Cerebellar nuclear complex (tissue), 1 donor: ENCODE measurements around the gene MORN4.
A peak's percentile ranks its signal among the peaks of the same experiment; 100 is the strongest.
"Not testable (repeated sequence)": the region's sequence is repeated elsewhere in the genome, so short reads cannot be mapped to it uniquely, and the experiment has no call there.

Experiments
- DNase-seq, 2 experiments: peaks; one replicate each; lab custom pipeline; 2025; lab: John Stamatoyannopoulos, UW

The MORN4 gene

DNA sequence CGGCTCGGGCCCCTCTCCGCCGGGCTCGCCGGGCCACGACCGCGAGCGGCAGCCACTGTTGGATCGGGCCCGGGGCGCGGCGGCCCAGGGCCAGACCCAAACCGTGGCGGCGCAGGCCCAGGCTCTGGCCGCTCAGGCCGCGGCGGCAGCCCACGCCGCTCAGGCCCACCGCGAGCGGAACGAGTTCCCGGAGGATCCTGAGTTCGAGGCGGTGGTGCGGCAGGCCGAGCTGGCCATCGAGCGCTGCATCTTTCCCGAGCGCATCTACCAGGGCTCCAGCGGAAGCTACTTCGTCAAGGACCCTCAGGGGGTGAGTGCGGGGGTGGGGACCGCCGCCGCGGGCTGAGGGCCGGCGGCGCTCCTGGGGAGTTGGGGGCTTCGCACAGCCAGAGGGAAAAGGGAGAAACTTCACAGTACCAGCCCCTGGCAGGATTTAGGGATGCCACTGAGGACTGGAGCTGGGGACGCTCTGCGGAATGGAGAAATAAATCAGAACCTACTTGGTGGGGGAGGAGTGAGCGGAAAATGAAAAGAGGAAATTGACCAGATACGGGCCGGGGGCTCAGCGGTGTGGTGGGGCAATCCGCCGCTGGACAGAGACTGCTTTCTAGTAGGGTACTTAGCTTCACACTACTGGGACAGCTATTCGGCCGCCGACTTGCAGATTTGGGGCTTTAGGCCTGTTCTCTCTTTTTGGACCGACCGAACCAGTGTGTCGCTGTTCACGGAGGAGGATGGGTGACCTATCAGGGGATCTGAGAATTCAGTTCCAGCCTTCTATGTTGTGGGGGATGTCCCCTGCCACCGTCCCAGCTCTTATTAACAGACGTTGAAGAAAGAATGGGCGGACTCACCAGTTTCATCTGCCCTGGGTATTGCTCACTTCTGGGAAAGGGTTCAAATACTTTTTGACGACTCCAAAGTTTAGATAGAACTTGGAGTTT is 7.8 kb upstream of the MORN4 start:
- no peak for DNase-seq

DNA sequence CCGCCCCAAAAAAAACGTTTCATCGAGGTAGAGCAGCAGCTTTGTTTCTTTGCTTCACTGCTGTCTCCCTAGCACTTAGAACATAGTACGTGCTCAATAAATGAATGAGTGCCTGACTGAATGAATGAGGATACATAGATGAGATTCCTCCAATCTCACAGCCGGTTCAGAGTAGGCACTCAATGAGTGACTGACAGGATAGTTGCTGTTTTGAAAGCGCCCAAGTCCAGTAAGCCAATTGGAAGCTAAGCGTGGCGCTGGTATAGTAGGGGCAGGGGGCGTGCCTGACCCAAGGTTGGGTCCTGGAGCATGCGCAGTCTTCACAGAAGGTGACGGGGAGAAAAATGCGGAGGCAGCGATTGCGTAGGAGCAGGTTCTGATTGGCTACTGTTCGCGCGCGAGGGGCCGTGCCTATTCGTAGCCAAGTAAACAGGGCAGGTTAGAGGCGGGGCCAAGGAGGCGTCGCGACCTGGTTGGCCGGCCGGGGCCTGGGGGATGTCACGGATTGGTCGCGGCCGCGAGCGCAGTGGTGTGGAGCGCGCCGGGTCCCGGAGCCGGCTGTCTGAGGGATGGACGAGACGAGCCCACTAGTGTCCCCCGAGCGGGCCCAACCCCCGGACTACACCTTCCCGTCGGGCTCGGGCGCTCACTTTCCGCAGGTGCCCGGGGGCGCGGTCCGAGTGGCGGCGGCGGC is 7.0 kb upstream of the MORN4 start, which contains the start of gene PI4K2A:
PI4K2A (plus strand) TSS at position 498 of the 694 bp plus-strand sequence; CDS start at position 570, 72 bp downstream.
- peak; percentile 94 for DNase-seq

DNA sequence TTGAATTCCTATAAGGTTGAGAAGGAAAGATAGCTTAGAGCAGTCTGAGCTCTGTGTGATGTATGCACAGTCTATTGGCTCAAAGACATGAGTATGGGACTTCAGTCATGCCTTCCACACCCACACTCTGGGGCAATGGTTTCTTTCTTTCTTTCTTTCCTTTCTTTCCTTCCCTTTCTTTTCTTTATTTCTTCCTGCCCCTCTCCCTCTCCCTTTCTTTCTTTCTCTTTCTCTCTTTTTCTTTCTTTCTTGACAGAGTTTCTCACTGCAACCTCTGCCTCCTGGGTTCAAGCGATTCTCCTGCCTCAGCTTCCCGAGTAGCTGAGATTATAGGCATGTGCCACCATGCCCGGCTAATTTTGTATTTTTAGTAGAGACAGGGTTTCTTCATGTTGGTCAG is 5.8 kb upstream of the MORN4 start:
- DNase-seq, result not testable (repeated sequence)

DNA sequence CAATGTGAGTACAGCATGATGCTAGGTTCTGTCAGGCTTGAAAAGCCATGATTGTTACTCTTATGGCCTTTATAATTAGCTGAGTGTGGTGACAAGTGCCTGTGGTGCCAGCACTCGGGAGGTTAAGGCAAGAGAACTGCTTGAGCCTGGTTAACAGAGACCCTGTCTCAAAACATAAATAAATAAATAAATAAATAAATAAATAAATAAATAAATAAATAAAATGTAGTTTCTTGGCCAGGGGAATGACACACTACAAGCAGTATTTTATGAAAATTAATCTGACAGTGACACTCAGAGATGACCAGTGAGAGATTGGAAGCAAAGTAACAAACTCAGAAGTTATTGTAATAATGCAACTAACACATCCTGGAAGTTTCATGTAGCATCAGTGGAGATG is 2.3 kb upstream of the MORN4 start:
- DNase-seq, result no peak

DNA sequence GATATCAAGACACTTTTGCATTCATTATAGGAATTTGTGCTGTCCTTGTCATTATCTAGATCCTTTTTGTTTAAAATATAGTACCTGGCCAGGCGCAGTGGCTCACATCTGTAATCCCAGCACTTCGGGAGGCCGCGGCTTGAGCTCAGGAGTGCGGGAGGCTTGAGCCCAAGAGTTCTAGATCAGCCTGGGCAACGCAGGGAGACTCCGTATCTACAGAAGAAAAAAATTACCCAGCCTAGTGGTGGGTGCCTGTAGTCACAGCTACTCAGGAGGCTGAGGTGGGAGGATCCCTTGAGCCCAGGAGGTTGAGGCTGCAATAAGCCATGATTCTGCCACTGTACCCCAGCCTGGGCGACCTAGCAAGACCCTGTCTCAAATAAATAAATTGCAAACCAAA is 621 bp upstream of the MORN4 start:
- DNase-seq, result no peak

DNA sequence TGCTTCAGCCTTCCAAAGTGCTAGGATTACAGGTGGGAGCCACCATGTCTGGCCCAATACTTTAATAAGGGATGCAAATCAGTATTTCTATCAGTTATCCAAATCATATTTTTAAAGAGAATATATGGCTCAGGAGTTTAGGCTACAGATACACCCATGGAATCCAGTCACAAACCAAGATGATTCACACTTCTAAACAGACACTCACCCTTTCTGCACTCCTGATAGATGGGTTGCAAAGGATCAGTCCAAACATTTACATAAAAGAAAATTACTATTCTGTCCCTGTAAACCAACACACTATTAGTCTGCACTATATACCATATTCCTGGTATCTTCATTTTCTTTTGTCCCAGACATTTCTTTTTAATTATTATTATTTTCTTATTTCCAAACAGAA is 2.2 kb downstream of the MORN4 start:
- no peak for DNase-seq

DNA sequence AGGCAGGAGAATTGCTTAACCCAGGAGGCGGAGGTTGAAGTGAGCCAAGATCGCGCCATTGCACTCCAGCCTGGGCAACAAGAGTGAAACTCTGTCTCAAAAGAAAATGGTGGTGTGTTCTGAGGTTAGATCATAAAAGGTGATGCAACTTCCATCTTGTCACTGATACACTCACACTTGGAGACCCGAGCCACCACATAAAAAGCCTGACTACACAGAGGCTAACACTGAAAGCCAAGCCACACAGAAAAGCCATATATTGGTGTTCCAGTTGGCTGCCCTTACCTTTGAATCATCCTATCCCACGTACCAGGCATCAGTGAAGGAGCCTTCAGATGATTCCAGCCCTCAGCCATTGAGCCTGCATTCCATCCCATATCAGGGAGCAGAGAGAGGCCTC is 4.0 kb downstream of the MORN4 start:
- DNase-seq, result no peak

DNA sequence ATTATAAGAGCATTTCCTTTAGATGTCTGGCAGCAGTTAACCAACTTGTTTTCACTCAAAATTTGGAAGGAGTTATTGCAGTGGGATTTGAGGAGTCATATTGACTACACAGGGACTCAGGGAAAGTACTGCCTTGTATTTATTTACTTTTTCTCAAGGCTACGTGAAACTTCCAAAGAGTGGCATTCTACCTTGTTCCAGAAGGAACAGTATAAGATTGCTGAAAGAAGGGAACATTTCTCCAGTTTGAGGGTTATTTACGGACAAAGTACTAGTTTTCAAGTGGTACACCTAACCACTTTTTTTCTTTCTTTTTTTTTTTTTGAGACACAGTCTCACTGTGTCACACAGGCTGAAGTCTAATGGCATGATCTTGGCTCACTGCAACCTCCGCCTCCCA is 5.1 kb downstream of the MORN4 start:
- no peak for DNase-seq

DNA sequence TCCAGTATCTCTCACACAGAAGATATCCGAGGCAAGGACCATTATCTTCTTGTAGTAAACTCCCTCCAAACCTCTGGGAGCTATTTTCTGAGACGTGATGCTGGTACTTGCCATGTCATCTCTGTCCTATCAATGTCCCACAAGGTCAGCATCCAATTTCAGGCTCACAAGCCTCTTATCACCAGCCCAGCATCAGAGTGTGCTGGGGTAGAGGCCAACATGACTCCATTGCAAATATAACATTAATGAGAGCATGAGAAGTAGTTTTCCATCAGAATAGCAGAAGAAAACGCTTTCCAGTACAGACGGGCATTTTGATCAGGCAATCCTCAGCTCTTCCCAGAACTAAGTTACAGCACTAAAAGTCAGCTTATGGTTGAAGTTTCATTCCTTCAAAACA is 5.6 kb downstream of the MORN4 start:
- no peak for DNase-seq

DNA sequence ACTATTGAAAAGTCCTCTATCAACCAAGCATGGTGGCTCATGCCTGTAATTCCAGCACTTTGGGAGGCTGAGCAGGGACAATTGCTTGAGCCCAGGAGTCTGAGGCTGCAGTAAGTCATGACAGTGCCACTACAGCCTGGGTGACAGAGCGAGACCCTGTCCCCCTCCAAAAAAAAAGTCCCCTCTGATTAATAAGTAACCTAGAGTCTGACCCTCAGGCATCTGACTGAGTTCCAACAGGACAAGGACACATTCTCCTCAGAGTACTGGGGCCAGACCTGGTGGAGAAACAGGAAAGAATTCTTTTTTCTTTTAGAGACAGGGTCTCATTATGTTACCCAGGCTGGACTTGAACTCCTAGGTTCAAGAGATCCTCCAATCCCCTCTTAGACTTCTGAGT is 10.0 kb downstream of the MORN4 start:
- DNase-seq, result no peak

DNA sequence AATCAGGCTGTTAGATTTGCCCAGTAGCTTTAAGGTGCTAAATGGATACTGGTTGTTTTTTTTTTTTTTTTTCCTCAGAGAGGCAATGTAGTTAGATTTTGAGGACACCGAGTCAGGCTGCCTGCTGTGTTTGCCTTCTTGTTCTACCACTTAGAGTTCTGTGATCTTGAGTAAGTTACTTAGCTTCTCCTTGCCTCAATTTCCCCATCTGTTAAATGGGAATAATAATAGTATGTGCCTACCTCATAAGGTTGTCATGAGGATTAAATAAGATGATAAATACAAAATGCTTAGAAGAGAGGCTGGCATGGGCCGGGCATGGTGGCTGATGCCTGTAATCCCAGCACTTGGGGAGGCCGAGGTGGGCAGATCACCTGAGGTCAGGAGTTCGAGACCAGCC is 14.6 kb downstream of the MORN4 start:
- DNase-seq, result no peak

DNA sequence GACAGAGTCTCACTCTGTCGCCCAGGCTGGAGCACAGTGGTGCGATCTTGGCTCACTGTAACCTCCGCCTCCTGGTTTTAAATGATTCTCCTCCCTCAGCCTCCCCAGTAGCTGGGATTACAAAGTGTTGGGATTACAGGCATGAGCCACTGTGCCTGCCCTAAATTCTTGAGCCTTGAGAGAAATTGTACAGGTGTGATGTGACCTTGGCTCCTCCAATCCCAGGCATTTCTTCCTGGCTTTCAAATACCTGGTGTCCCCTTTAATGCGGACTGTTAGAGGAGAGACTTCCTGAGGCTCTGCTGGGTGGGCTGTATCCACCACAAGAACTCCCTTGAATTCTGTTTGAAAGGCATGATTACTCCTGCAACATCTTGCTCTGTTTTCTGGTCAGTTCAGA is 15.0 kb downstream of the MORN4 start:
- no peak for DNase-seq

DNA sequence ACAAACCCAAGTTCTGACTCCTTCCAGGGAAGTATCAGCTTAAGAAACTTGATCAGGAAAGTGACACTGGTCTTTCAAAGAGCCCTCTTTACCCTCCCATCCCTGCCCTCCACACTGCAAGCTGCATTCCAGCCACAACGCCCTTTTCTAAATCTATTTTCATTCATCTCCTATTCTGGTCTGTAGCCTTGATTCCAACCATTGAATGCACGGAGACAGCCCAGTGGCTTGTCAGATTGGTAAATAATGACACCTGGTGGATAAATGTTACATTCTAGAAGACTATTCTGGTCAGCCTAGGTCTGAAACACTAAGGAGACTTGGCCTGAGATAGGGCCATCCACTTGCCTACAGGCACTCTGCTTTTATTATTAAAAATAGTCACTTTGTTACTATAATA is 20.9 kb downstream of the MORN4 start:
- DNase-seq, result peak; percentile 13 to 53

DNA sequence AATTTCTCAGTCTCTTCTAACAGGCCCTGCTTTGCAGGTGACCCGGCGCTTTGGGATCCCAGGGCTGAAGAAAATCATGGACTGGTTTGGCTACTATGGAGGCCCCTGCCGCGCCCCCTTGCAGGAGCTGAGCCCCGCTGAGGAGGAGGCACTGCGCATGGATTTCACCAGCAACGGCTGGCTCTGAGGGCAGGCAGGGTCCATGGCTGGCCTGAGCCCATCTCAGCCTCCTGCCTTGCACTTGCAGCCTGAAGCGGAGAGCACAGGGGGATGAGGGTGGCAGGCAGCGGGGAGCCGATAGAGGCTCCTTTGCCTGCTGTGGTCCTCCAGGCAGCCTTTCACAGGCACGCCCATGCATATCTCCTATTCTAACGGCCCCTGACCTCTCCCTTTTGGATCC is 21.8 kb downstream of the MORN4 start:
- no peak for DNase-seq

DNA sequence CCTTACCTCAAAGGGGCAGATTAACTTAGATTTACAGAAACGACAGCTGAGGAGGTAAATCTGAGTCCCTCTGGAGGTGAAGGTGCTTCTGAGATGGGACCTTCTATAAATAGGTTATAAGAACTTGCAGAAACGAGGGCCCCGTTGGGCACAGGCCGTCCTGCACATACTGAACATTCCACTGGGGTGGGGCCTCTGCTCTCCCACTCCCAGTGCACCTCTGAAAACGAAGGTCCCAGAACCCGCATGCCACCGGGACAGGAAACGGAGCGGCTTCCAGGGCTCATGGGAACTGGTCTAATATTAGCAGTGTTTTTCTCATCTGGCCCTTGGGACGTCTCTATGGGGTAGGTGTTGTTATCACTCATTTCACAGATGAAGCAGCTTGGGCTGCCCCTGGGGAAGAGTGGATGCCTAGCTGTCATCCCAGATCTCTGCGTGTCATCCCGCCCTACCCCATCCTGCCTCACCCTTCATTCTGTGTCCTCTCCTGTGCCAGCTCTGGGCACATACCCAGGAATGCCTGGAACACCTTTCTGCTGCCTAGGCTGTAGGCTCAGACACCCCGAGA is 24.2 kb downstream of the MORN4 start:
- peak; percentile 71 to 83 for DNase-seq

DNA sequence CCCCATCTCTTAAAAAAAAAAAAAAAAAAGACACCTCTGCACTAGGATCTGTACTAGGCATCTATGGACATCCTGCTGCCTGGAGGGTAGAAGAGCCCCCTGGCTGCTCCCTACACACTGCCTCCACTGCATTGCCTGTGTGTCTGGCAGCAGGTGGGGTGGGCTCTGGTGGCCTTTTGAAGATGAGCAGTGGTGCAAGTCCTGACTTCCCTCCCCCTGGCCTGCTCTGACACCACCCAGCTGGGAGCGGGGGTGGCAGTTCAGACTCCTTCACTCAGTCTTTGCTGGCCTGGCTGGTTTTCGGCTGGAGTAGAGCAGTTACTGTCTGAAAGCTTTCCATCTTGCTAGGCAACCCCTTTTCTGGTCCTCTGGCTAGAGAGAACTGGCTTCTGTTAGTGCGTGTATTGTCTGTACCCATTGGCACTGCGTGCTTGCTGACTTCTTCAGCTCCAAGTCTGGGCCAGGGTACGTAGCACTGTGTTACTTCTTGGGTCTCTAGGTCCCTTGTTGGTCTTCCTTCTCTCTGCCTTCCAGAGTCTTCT is 26.1 kb downstream of the MORN4 start:
- DNase-seq, result no peak

DNA sequence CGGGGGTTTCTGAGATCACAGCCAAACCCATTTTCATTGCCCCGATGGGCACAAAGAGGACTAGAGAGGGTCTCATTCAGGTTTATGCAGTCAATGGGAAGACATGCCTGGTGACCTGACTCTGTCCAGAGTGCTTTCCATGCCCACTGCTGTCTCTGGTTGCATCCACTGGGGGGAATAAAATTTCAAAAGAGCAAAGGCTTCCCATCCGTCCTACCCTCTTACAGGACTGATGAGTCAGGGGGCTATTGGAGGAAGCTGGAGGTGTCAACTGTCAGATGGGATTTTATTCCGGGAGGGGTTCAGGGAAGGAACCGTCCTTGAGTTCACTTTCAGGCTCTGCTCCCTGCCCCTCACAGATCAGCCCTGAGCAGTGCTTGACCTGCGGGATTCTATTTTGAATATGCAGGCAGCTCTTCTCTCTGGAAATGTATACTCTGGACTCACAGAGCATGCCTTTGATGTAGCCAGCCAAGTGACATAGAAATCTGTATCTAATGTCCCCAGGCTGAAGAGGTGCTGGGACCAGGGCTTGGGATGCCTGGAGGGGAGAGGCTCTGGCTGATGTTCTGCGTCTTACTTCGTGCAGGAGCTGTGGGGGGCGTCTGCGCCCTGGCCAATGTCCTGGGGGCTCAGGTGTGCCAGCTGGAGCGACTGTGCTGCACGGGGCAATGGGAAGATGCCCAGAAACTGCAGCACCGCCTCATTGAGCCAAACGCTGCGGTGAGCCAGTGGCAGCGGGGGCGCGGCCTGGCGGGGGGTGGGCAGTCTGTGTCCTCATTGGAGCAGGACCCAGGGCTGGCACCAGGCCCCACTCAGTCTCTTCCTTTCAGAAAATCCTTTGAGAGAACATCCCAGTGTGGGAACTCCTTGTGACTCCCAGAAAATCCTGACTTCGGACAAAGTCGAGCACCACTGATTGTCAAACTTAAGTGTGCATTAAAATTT is 31.8 kb downstream of the MORN4 start:
- peak in 1 of 2 experiments; percentile 64 for DNase-seq

DNA sequence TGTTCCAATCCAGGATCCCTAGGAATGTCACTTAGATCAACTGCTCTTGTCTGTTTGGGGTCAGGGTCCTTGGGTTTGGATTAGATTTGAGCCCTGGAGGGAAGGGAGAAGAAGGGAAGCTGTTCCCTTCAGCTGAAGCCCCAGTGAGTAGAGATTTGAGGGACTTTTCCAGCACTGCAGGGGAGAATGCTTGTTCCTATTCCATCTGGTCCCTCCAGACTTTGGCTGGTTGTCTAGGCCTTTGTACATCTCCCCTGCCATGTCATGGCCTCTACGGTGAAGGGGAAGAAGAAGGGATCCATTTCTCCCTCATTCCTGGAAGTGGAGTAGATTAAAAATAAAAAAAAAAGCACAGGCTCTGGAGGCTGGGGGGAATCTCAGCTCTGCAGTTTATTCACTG is 32.7 kb downstream of the MORN4 start:
- DNase-seq, result peak in 1 of 2 experiments; percentile 10

DNA sequence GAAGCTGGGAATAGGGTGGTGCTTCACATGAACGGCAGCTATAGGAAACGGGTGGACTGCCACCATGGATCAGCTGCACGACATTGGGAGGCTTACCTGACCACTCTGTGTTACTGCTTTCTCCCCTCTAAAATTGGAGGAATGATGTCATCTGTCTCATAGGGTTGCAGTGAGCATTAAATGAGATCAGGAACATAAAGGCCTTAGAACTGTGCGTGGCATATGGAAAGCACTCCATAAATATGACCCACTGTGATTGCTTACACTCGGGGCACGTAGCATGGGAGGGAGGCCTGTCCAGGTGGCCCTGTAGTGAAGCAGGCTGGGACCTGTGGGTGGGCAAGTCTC is 34.1 kb downstream of the MORN4 start:
- DNase-seq, result no peak

DNA sequence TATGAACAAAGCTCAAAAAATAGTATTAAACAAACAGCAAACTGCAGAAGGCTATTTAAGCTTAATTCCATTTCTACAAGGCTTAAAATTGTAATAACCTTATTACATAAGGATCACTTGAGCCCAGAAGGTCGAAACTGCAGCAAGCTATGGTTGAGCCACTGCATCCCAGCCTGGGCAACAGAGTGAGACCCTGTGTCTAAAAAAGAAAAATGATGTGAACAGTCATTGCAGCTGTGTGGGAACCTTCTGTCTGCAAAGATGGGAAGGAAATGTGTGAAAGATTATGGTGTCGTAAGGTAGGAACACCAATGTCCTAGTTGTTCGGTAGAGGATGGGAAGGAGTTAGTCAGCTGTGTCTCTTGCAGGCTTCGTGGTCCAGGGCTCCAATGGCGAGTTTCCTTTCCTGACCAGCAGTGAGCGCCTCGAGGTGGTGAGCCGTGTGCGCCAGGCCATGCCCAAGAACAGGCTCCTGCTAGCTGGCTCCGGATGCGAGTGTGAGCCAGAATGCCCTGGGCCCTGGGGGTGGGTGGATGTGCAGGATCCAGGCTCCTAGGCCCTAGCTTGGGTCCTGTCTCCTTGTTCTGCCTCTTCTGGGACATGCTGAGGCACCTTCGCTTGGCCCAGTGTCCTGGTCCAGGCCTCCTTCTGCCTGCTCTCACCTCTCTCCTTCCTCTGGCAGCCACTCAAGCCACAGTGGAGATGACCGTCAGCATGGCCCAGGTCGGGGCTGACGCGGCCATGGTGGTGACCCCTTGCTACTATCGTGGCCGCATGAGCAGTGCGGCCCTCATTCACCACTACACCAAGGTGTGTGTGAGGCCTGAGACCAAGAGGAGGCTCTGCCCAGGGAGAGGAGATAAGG is 34.7 kb downstream of the MORN4 start:
- DNase-seq, result no peak

DNA sequence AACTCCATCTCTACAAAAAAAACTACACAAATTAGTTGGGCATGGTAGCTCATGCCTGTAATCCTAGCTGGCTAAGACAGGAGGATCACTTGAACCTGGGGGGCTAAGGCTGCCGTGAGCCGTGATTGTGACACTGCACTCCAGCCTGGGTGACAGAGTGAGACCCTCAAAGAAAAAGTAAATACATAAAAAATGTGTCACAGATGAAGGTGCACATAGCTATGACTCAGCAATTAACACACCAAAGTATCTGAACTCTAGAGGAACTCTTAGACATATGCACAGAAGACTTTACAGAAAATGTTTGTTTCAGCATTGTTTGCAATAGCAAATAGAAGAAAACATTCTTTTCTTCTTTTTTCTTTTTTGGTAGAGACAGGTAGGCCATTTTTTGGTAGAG is 35.5 kb downstream of the MORN4 start:
- DNase-seq, result no peak
